Endothelial cell of hepatic sinusoid (primary cell): ENCODE results near the gene AK8.
"Not testable (repeated sequence)": the region's sequence is repeated elsewhere in the genome, so short reads cannot be mapped to it uniquely, and the experiment has no call there.

Experiments used
- in situ Hi-C: cut with HindIII; loops from 2 replicates; pipeline ENCODE4 v1.10.0; 2017; ENCODE audit warnings: low sequenced_read_pairs

Gene AK8

DNA sequence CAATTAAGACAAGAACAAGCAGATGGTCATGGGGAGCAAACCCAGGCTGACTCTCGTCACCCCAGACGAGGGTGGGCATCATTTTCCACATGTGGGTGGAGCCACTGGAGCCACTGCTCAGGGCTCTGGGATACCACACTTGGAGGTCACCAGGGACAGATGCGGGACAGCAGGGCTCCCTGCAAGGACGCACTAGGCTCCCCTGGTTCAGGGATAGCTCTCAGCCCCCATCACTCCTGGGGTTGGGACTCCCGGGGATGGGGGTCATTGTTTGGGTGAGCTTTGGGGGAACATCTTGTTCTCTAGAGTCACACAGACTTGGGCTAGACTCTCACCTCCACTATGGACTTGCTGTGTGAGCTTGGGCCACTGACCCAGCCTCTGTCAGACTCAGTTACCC, 150.0 kb downstream of the AK8 start:
- in situ Hi-C loops, result no loop called here

DNA sequence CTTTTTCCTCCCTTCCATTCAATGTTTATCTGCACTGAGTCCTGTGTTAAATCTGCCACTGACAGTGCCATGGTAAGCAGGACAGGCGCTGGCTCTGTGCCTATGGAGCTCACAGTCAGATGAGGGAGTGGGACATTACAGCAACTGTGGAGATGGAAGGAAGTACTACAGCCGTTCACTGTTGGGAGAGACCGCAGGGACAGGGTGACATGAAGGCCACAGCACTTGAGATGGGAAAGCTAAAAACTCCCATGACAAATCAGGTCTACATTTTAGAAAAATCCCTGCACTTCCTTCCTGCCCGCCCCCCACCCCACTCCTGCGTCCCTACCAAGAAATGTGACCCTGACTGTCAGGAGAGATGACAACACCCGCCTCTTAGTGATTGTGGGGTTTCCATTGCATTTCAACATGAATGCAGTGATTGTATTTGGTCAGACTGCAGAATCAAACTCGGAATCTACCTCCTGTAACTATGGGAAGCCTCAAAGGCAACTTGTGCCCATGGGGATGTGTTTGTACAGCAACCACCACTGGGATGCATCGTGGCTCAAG, 151.4 kb downstream of the AK8 start:
- in situ Hi-C loops, result no loop called here

GRCh38 chr9:132725306-132725705, 152.8 kb downstream of the AK8 start:
- in situ Hi-C loops, result no loop called here

GRCh38 chr9:132723809-132724208, 154.3 kb downstream of the AK8 start:
- in situ Hi-C loops, result no loop called here

- in situ Hi-C loops, result no loop called here
Measured at GRCh38 chr9:132722564-132723065, 155.5 kb downstream of the AK8 start.

DNA sequence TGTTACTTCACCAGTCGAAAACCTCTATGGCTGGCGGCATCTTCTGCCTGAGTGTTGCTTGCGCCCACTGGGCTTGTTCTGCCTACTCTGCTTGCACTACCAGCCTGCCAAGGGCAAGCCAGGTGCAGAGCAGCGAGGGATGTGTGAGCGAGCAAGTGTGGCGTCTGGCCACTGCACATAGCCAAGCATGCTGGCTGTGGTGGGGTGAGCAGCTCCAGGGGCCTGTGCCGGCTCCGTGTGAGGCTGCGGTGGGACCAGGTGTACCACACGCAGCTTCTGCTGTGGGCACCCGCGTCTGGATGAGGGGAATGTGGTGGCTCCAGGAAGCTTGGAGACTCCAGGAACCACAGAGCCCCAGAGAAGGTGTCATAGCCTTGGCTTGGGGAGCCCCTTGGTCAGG, 156.4 kb downstream of the AK8 start:
- in situ Hi-C loops, result no loop called here

DNA sequence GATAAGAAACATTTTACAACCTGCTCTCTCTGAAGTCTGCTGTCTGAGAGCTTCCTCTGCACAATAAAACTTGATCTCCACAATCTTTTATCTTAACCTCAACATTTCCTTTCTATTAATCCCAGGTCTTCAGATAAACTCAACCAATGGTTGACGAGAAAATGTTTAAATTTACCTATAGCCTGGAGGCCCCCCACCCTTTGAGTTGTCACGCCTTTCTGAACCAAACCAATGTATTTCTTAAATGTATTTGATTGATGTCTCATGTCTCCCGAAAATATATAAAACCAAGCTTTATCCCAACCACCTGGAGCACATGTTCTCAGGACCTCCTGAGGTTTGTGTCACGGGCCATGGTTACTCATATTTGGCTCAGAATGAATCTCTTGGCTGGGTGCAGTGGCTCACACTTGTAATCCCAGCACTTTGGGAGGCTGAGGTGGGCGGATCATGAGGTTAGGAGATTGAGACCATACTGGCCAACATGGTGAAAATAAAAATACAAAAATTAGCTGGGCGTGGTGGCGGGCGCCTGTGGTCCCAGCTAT, 159.6 kb downstream of the AK8 start:
- in situ Hi-C loops, result not testable (repeated sequence)

- in situ Hi-C loops, result no loop called here
Measured at GRCh38 chr9:132717326-132717945, 160.6 kb downstream of the AK8 start.

- in situ Hi-C loops, result no loop called here
Measured at GRCh38 chr9:132716007-132716406, 162.1 kb downstream of the AK8 start.

GRCh38 chr9:132712753-132713152, 165.3 kb downstream of the AK8 start:
- in situ Hi-C loops, result no loop called here

DNA sequence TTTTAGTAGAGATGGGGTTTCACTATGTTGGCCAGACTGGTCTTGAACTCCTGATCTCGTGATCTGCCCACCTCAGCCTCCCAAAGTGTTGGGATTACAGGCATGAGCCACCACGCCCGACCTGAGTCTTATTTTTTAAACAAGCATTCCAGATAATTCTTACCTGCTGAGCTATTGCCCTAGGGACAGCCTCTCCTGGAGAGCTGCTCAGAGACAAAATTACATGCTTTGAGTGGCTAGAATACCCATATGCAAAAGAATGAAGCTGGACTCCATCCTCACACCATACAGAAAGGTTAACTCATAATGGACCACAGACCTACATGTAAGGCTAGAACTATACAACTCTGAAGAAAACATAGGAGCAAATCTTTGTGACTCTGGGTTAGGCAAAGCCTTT, 166.2 kb downstream of the AK8 start:
- in situ Hi-C loops, result no loop called here

- in situ Hi-C loops, result not testable (repeated sequence)
Measured at GRCh38 chr9:132711152-132711551, 166.9 kb downstream of the AK8 start.

DNA sequence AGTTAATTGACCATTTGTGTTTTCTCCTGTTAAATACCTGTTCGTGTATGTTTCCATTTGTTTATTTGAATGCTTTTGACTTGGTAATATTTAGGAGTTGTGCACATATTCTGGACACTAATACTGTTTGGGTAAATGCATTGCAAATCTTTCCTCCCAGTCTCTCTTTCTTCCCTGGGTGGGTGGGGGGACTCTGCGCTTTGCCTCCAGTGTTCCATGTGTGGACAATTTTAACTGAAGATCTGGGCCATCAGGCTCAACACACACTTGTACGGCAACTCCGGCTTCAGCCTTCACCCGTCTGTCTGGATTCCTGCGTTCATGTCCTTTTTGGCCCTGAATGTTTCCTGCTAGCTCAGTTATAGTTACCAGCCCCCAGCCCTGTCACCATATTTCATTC, 167.8 kb downstream of the AK8 start:
- in situ Hi-C loops, result no loop called here

DNA sequence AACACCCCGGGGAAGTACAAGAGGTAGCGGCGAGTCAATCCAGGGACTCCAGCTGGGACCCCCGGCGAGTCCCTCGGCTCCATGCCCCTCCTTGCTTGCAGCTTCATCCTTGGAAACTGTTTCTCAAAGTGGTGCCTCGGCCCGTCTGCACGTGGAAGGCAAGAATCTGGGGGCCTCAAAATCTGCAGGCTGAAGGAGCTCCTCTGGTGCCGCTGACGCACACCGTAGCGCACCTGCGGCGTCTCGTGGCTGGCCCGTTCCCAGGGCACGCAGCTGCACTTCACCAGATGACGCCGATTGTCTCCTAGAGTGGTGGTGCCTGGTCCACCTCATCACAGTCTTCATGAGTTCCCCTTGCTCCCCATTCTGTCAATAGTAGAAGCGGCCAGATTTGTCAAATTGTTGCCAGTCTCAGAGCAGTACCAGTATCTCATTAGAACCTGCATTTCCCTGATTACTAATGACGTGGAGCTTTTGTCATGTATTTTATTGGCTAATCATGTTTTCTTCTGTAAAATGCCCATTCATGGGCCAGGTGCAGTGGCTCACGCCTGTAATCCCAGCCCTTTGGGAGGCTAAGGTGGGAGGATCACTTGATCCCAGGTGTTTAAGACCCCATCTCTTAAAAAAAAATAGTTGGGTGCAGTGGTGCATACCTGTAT, 169.2 kb downstream of the AK8 start:
- in situ Hi-C loops, result no loop called here

- in situ Hi-C loops, result no loop called here
Measured at GRCh38 chr9:132708239-132708638, 169.8 kb downstream of the AK8 start.

- in situ Hi-C loops, result no loop called here
Measured at GRCh38 chr9:132703336-132703735, 174.7 kb downstream of the AK8 start.

DNA sequence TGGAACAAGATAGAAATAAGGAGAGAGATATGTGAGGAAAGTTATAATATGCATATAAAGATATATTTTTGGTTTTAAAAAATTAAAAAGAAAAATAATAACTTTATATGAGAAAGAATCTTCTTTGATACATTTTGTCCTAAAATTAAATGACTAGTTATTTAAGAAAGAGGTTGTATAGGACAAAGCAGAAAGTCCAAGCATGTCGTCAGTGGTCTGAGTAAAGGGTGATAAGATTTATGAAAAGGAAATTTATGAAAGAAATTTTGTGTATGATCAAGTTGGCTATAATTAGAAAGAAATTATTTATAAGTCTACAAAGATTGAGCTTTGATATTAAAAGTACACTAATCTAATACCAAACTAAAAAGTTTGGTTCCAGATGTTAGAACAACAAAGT, 175.8 kb downstream of the AK8 start:
- in situ Hi-C loops, result no loop called here

- in situ Hi-C loops, result no loop called here
Measured at GRCh38 chr9:132699956-132700355, 178.1 kb downstream of the AK8 start.

DNA sequence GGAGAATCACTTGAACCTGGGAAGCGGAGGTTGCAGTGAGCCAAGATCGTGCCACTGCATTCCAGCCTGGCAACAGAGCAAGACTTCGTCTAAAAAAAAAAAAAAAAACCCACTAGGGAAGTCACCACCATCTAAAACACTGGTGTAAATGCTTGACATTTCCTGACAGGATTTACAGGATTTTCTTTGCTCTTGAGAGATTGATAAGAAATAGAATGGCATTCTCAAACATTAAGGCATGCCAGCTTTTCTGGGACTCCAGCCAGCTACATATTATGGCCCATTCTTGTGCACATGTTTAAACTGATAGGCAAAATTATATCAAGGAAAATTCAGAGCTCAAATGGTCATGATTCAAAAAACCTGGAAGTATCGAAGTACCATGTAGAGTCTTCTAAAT, 179.1 kb downstream of the AK8 start:
- in situ Hi-C loops, result no loop called here

DNA sequence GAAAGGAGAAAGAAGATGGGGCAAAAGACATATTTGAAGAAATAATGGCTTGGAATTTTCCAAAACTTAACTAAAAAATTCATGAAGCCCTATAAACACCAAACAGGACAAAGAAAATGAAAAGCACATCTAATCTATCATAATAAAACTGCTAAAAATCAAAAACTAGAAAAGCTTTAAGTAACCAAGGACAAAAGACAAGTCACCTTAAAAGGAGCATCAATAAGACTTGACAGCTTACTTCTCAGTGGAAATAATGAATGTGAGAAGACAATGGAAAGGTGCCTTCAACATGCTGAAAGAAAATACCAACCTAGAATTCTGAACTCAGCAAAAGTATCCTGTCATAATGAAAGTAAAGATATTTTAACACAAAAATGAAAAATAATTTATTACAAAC, 180.9 kb downstream of the AK8 start:
- in situ Hi-C loops, result no loop called here

GRCh38 chr9:132694144-132694543, 183.9 kb downstream of the AK8 start:
- in situ Hi-C loops, result no loop called here

- in situ Hi-C loops, result no loop called here
Measured at GRCh38 chr9:132690696-132691095, 187.4 kb downstream of the AK8 start.
